Body of pancreas (tissue), 4 donors: Measurements from ENCODE around the gene AVL9. TPM values are rescaled to one million over a fixed set of nuclear protein-coding genes. Genes with fewer than 3 reads are reported as not detected.

ENCODE experiments used
- ATAC-seq: fragments of 150-250 bp; one replicate; pipeline ENCODE4 v1.9.1; 2016
- DNase-seq, 4 donors: peaks; one replicate each; pipeline ENCODE4 v3.0.0-alpha.2; 2019
- H3K27ac ChIP-seq, 4 donors: fragments of 200-600 bp; sonication (generic); 1 replicate in 3 of 4; 2 replicates in 1 of 4; pipeline versions ENCODE4 v1.5.1 to v1.6.1; 2016 to 2019; ENCODE audit warnings: mild to moderate bottlenecking in 1 of 4, mixed read lengths in 1 of 4, moderate library complexity in 1 of 4
- H3K27me3 ChIP-seq, 2 donors: fragments of 200-600 bp; sonication (generic); one replicate each; pipeline ENCODE4 v1.6.0; 2016; ENCODE audit warnings: mild to moderate bottlenecking in 1 of 2
- H3K36me3 ChIP-seq, 2 donors: fragments of 200-600 bp; sonication (generic); replicated peaks in 1 of 2; 2 replicates each; pipeline ENCODE4 v1.5.1; 2016; ENCODE audit warnings: low read depth in 2 of 2; ENCODE audit not compliant: insufficient read depth in 1 of 2
- H3K4me1 ChIP-seq: fragments of 200-600 bp; sonication (generic); one replicate; pipeline ENCODE4 v1.6.0; 2016
- H3K4me3 ChIP-seq, 2 donors: fragments of 200-600 bp; sonication (generic); 1 replicate in 1 of 2; 2 replicates in 1 of 2; pipeline ENCODE4 v1.5.1; 2016 to 2019
- H3K9me3 ChIP-seq, 3 donors: fragments of 200-600 bp; sonication (generic); 1 replicate in 2 of 3; 2 replicates in 1 of 3; pipeline ENCODE4 v1.5.1; 2016
- POLR2A ChIP-seq, 3 donors: fragments of 450-650 bp; IDR thresholded peaks; one replicate each; pipeline ENCODE4 v1.6.1; 2016; ENCODE audit warnings: antibody characterized with exemption in 3 of 3, mild to moderate bottlenecking in 2 of 3
- WGBS, 2 donors: methylation state at CpG; one replicate each; pipeline ENCODE4 v1.1.5; 2017; 5-methylcytosine and 5-hydroxymethylcytosine counted together
- intact Hi-C: fragments of 100-400 bp; cut with DNase I; formaldehyde crosslinking; loops from one replicate; pipeline ENCODE4 v1.15.1; 2023
- total RNA-seq, 2 donors: library from RNA; depleted of rRNA; stranded (reverse); fragments of >200 nt; gene quantifications; one replicate each; pipeline ENCODE4 v1.1.0, GENCODE V29; 2016
- TF ChIP-seq, protein P1 (sequence below), 7 experiments: fragments of 450-650 bp in 4 of 7; fragments of 200-600 bp in 3 of 7; sonication (generic) in 3 of 7; IDR thresholded peaks; one replicate each; pipeline ENCODE4 v1.5.1; 2016 to 2019; ENCODE audit warnings: antibody characterized with exemption in 7 of 7

Gene AVL9
- total RNA-seq, 2 donors from 2014 or later, result 15.3 to 19.8 TPM

DNA sequence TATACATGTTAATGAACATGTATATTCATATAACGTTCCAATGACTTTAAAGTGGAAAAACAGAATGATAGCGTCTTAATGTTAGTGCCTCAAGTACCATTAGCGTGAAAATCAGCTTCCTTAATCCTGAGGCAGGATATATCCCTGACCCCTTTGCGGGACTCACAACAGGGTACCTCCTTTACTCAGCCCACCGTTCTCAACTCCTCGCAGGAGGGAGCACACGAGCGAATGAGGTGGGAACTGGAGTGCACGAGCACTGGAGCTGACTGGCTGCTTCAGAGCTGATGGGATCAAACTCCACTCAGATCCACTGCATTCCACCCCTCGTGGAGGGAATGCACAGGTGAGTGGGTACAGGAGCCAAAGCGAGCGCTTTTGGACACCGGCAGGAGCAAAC is 36.1 kb downstream of the AVL9 start:
- H3K27me3 ChIP-seq, result no peaks in the 10 kb centered on the region

DNA sequence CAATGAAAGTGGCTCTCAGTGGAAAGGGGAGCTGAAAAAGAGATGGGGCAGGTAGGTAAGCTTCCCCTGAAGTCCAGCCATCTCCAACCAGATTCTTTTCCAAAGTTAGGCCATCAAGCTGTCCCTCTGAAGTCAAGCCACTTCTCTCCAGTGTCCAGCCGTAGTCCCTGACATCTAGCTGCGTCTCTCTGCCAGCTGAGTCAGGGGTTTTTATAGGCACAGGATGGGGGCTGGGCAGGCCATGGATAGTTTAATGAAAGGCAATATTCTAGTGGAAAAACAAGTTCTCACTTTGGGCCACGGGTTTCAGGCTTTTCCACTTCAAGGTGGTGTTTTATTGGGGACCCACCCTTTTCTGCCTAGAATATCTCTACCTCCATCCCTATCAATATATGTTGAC is 36.8 kb downstream of the AVL9 start:
- no peak for TF ChIP-seq POLR2A (IDR thresholded peaks at IDR 0.05)
- TF ChIP-seq, protein P1, sequence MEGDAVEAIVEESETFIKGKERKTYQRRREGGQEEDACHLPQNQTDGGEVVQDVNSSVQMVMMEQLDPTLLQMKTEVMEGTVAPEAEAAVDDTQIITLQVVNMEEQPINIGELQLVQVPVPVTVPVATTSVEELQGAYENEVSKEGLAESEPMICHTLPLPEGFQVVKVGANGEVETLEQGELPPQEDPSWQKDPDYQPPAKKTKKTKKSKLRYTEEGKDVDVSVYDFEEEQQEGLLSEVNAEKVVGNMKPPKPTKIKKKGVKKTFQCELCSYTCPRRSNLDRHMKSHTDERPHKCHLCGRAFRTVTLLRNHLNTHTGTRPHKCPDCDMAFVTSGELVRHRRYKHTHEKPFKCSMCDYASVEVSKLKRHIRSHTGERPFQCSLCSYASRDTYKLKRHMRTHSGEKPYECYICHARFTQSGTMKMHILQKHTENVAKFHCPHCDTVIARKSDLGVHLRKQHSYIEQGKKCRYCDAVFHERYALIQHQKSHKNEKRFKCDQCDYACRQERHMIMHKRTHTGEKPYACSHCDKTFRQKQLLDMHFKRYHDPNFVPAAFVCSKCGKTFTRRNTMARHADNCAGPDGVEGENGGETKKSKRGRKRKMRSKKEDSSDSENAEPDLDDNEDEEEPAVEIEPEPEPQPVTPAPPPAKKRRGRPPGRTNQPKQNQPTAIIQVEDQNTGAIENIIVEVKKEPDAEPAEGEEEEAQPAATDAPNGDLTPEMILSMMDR (IDR thresholded peaks at IDR 0.05), result no peak
- no peak overlapping the region for H3K27ac ChIP-seq
- 89 to 92% methylated on average over 3 of the region's 3 CpGs for WGBS, 2 donors
- no peaks in the 10 kb centered on the region for H3K9me3 ChIP-seq
- no peak overlapping the region for H3K4me3 ChIP-seq
- ATAC-seq (no peak), DNase-seq (no peak)
- no peaks in the 10 kb centered on the region for H3K36me3 ChIP-seq
- H3K4me1 ChIP-seq, result peaks cover 16% of the 10 kb centered on the region
- H3K27me3 ChIP-seq, result no peaks in the 10 kb centered on the region
- intact Hi-C loops, result no loop called here

More for the DNA sequence above, 36.1 kb downstream of the AVL9 start:
- no peak for ATAC-seq
- DNase-seq, result no peak
- Histone ChIP-seq H3K9me3 (no peaks in the 10 kb centered on the region), H3K4me1 (peaks cover 12% of the 10 kb centered on the region), H3K36me3 (no peaks in the 10 kb centered on the region), H3K27ac (no peak overlapping the region), H3K4me3 (no peak overlapping the region)
- TF ChIP-seq POLR2A (IDR thresholded peaks at IDR 0.05), result no peak
- TF ChIP-seq, protein P1 (IDR thresholded peaks at IDR 0.05), result no peak
- 92 to 93% methylated on average over 11 to 13 of the region's 13 CpGs for WGBS, 2 donors
- intact Hi-C loops, result no loop called here

DNA sequence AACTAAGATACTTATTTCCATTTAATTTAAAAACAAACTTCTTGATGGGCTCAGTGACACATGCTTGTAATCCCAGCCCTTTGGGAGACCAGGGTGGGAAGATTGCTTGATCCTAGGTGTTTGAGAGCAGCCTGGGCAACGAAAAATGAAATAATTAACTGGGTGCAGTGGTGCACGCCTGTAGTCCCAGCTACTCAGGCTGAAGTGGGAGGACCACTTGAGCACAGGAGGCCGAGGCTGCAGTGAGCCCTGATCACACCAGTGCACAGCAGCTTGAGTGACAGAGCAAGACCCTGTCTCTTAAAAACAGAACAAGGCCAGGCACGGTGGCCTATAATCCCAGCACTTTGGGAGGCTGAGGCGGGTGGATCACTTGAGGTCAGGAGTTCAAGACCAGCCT is 37.4 kb downstream of the AVL9 start:
- peaks cover 16% of the 10 kb centered on the region for H3K4me1 ChIP-seq
- peak overlapping the region in 1 of 4 donors; percentile 53 for H3K27ac ChIP-seq
- ATAC-seq (no peak), DNase-seq (no peak)
- H3K27me3 ChIP-seq, result no peaks in the 10 kb centered on the region
- intact Hi-C loops, result no loop called here
- 94% methylated on average over 5 of the region's 5 CpGs for WGBS, 2 donors
- H3K36me3 ChIP-seq, result no peaks in the 10 kb centered on the region
- no peak for TF ChIP-seq POLR2A (IDR thresholded peaks at IDR 0.05)
- TF ChIP-seq, protein P1 (IDR thresholded peaks at IDR 0.05), result no peak
- H3K9me3 ChIP-seq, result no peaks in the 10 kb centered on the region
- H3K4me3 ChIP-seq, result no peak overlapping the region

DNA sequence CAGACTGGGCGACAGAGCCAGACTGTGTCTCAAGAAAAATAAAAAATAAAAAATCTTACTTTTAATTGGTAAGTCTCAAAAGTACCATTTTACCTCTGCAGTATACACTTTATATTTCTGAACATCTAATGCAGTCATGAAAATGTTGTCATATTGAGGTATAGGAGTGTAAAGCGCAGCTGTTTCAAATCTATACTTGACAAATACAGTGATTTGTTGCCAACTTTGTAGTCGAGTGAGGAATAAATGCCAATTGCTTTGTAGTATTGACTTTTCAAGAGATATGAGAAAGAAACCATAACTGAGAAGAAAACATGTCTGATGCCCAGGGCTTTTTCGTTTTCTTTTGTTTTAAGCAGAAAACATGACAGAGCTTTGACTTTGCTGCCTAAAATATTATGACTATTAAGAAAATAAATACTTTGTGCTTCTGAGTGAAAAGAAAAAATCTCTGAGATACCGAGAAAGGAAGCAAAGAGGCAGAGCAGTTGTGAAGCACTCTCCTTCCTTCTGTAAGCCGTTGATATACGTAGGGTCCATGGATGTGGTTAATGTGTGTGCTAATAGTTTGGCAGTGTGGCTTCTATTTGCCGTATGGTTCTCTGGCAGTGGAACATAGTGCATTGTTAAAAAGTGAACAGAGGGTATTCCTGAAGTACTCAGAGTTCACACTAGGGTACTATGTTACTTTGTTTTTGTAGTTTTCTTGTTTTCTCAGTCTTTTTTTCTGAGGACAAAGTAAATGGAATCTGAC is 38.2 kb downstream of the AVL9 start:
- H3K9me3 ChIP-seq, result no peaks in the 10 kb centered on the region
- TF ChIP-seq POLR2A (IDR thresholded peaks at IDR 0.05), result no peak
- TF ChIP-seq, protein P1 (IDR thresholded peaks at IDR 0.05), result no peak
- H3K36me3 ChIP-seq, result no peaks in the 10 kb centered on the region
- H3K4me3 ChIP-seq, result no peak overlapping the region
- WGBS, 2 donors, result 23 to 28% methylated on average over 8 of the region's 8 CpGs
- H3K4me1 ChIP-seq, result peaks cover 16% of the 10 kb centered on the region
- ATAC-seq, result peak; percentile 52
- intact Hi-C loops, result no loop called here
- no peaks in the 10 kb centered on the region for H3K27me3 ChIP-seq
- peak overlapping the region in 3 of 4 donors; percentile 6 to 53 (median 29) for H3K27ac ChIP-seq
- no peak for DNase-seq
